ENCODE data around the gene TTC23.

DNA sequence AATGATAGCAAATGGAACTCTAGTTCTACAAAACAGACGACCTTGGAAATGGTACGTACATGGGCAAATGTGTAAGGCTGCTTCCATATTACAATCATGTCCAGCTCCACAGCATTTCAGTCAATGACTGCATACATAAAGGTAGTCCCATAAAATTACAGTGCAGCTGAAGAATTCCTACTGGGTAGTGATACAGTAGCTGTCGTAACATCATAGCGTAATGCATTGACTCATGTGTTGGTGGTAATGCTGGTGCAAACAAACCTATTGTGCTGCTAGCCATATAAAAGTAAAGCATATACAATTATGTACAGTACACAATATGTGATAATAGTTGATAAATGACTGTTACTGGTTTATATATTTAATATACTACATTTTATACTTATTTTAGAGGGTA is 18.5 kb downstream of the TTC23 start:
- TF ChIP-seq, protein P1, sequence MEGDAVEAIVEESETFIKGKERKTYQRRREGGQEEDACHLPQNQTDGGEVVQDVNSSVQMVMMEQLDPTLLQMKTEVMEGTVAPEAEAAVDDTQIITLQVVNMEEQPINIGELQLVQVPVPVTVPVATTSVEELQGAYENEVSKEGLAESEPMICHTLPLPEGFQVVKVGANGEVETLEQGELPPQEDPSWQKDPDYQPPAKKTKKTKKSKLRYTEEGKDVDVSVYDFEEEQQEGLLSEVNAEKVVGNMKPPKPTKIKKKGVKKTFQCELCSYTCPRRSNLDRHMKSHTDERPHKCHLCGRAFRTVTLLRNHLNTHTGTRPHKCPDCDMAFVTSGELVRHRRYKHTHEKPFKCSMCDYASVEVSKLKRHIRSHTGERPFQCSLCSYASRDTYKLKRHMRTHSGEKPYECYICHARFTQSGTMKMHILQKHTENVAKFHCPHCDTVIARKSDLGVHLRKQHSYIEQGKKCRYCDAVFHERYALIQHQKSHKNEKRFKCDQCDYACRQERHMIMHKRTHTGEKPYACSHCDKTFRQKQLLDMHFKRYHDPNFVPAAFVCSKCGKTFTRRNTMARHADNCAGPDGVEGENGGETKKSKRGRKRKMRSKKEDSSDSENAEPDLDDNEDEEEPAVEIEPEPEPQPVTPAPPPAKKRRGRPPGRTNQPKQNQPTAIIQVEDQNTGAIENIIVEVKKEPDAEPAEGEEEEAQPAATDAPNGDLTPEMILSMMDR (IDR thresholded peaks at IDR 0.05): no peak
- no peak for TF ChIP-seq POLR2AphosphoS5 (IDR thresholded peaks at IDR 0.05)
- no peak for TF ChIP-seq EP300 (IDR thresholded peaks at IDR 0.05)
